Hepatic stellate cell (primary cell): ENCODE data around the gene BCAS3.
"Not testable (repeated sequence)": the region's sequence is repeated elsewhere in the genome, so short reads cannot be mapped to it uniquely, and the experiment has no call there.

ENCODE experiments used
- DNase-seq: peaks from one replicate; pipeline ENCODE4 v3.0.0; 2011; ENCODE audit warnings: low spot score

BCAS3 gene

GRCh38 chr17:60677308-60678117 lies at the start of gene BCAS3:
Gene BCAS3 (plus strand): TSS chr17:60677851.
- DNase-seq, result peak; percentile 100

GRCh38 chr17:60628252-60628889 lies 49.3 kb upstream of the BCAS3 start:
- DNase-seq, result no peak

DNA sequence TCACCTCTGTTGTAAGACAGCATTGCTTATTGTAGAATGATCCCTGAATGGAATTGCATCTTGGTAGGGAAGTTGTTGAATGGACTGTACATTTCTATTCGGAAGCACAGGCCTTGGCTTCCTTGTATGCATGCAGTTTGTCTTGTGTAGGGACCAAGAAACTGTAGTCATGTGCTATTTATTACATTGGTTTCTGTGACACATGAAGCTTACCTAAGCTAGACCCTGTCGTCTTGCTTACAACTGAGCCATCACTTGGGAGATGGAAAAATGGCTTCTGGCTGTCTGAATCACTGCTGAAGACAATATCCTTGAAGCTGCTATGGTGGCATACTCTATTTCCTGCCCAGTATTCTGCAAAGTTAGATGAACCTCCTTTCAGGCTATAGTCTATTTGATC lies 48.5 kb upstream of the BCAS3 start:
- no peak for DNase-seq

GRCh38 chr17:60630352-60630751 lies 47.3 kb upstream of the BCAS3 start:
- DNase-seq, result peak; percentile 10

DNA sequence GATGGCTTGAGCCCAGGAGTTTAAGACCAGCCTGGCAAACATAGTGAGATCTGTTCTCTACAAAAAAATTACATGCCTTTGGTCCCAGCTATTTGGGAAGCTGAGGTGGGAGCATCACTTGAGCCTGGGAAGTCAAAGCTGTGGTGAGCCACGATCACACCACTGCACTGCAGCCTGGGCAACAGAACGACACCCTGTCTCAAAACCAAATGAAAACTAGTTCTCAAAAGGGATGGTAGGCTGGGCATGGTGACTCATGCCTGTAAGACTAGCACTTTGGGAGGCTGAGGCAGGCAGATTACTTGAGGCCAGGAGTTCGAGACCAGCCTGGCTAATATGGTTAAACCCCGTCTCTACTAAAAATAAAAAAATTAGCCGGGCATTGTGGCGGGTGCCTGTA lies 46.5 kb upstream of the BCAS3 start:
- DNase-seq, result no peak

DNA sequence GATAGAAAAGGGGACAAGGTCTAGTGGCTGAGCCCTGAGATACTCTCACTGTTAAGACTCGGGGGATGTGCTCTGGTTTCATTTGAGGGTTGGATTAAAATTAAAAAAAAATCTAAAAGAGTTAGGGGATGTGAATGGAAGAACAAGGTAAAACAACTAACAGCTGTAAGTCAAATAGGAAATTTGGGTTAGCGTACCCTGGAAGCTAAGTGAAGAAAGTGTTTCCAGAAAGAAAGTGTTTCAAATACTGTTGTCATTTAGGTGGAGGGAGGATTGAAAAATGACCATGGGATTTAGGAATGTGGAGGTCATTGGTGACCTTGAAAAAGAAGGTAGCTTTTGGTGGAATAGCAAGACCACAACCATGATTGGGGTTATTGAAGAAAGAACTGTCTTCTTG lies 40.0 kb upstream of the BCAS3 start:
- no peak for DNase-seq

GRCh38 chr17:60639019-60639330 lies 38.7 kb upstream of the BCAS3 start:
- DNase-seq, result no peak

GRCh38 chr17:60640503-60640902 lies 37.1 kb upstream of the BCAS3 start:
- DNase-seq, result peak; percentile 9

DNA sequence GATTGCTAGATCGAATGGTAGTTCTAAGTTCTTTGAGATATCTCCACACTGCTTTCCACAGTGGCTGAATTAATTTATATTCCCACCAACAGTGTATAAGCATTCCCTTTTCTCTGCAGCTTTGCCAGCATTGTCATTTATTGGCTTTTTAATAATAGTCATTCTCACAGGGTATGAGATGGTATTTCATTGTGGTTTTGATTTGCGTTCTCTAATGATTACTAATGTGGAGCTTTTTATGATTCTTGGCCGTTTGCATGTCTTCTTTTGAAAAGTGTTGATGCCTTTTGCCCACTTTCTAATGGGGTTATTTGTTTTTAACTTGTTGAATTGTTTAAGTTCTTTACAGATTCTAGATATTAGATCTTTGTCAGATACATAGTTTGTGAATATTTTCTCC lies 36.5 kb upstream of the BCAS3 start:
- no peak for DNase-seq

- peak; percentile 70 for DNase-seq
Observed at GRCh38 chr17:60641810-60642220, 35.8 kb upstream of the BCAS3 start.

- no peak for DNase-seq
Observed at GRCh38 chr17:60645918-60646523, 31.6 kb upstream of the BCAS3 start.

- DNase-seq, result no peak
Observed at GRCh38 chr17:60646701-60647100, 30.9 kb upstream of the BCAS3 start.

DNA sequence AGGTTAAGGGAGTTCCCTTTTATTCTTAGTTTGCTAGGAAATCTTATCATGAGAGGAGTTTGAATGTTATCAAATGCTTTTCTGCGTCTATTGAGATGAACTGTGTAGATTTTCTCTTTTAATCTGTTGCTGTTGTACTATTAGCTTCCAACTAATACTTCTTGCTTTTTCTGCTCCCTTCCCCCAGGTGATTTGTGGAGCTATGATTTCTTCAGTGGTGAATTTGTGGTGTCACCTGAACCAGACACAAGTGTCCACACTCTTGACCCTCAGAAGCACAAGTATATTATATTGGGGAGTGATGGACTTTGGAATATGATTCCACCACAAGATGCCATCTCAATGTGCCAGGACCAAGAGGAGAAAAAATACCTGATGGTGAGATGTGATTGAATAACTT lies 29.9 kb upstream of the BCAS3 start:
- no peak for DNase-seq

DNA sequence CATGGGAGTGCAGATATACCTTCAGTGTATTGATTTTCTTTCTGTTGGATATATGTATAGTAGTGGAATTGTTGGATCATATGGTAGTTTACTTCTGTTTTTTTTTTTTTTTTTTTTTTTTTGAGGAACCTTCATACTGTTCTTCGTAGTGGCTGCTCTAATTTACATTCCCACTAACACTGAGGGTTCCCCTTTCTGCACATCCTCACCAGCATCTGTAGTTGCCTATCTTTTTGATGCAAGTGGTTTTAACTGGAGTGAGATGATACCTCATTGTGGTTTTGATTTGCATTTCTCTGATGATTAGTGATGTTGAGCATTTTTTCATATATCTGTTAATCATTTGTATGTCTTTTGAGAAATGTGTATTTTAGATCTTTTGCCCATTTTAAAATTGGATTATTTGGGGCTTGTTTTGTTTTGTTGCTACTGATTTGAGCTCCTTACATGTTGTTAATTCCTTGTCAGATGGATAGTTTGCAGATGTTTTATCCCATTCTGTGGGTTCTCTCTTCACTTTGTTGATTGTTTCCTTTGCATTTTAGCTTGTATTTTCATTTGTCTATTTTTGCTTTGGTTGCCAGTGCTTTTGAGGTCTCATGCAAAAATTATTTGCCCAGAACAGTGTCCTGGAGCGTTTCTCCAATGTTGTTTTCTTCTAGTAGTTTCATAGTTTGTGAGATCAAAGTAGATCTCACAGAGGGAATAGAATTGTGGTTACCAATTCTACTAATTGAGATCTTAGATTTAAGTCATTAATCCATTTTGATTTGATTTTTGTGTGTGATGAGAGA lies 25.0 kb upstream of the BCAS3 start:
- no peak for DNase-seq

GRCh38 chr17:60653569-60653968 lies 24.1 kb upstream of the BCAS3 start:
- DNase-seq, result no peak

DNA sequence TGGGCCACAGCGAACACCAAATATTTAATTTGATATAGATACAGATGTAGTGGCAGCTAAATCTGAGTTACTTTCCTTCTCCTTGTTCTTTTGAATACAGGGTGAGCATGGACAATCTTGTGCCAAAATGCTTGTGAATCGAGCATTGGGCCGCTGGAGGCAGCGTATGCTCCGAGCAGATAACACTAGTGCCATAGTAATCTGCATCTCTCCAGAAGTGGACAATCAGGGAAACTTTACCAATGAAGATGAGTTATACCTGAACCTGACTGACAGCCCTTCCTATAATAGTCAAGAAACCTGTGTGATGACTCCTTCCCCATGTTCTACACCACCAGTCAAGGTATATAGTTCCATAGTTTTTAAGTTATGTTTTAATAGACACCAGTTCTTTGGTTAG lies 21.2 kb upstream of the BCAS3 start:
- no peak for DNase-seq

DNA sequence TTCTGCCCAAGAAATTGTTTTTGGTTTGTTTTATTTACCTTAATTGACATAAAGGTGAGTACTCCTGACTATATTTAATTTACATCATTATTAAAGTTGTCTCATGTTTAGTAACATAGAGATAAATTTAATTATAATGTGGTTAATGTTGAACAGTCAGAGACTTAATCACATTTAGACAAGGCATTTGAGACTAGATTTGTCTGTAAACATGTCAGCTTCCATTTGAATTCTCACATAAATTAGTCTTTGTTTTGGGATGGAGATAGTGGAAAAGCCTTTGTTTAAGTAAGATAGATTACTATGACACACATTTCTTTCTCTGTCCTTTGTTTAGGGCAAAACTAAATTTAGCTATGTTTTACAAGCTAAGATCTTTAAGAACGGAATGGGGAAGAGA lies 18.5 kb upstream of the BCAS3 start:
- no peak for DNase-seq

- no peak for DNase-seq
Observed at GRCh38 chr17:60661489-60661888, 16.2 kb upstream of the BCAS3 start.

DNA sequence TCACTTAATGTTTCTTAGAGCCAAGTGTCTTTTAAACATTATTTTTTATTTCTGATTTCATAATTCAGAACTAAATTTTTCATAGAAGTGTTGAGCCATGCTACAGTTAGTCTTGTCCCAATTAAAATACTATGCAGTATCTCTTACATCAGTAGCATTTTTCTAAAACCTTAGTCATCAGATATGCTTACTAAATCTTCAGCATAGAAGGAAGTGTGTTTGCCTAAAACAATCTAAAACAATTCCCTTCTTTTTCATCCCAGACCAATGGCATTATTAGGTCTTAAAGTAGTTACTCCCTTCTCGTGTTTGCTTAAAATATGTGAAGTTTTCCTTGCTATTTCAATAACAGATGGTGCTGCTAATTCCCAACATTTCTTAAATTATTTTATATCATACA lies 13.6 kb upstream of the BCAS3 start:
- DNase-seq, result no peak

DNA sequence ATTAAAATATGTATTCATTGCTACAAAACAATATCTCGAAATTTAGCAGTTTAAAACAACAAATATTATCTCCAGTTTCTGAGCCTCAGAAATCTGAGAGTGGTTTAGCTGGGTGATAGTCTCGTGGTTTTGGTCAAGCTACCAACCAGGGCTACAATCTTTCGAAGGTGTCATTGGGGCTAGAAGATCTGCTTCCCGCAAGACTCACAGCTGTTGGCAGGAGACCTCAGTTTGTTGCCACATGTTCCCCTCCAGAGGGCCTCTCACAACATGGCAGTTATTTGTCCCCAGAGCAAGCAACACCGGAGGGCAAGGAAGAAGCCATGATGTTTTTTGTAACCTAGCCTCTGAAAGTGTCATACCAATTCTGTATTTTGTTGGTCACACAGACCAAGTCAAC lies 12.0 kb upstream of the BCAS3 start:
- DNase-seq, result no peak

DNA sequence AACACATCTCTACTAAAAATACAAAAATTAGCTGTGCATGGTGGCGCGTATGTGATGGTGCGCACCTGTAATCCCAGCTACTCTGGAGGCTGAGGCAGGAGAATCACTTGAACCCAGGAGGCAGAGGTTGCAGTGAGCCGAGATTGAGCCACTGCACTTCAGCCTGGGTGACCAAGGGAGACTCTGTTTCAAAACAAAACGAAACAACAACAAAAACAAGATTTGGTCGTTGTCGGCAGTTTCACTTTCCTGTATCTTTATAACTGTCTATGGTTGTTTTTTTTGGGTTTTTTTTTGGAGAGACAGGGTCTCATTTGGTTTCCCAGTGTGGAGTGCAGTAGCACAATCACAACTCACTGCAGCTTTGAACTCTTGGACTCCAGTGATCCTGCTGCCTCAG lies 8.9 kb upstream of the BCAS3 start:
- not testable (repeated sequence) for DNase-seq

GRCh38 chr17:60671482-60671881 lies 6.2 kb upstream of the BCAS3 start:
- DNase-seq, result no peak

GRCh38 chr17:60674637-60675036 lies 3.0 kb upstream of the BCAS3 start:
- not testable (repeated sequence) for DNase-seq
